HepG2 (cell line): ENCODE measurements around the gene NOP56. TPM values are rescaled to one million over a fixed set of nuclear protein-coding genes. Genes with fewer than 3 reads are reported as not detected.

Source experiments
- AHR ChIP-seq: IDR thresholded peaks from 2 replicates; pipeline ENCODE4 v1.6.1; 2018; ENCODE audit warnings: missing genetic modification reagents, missing compliant biosample characterization
- CBX2 ChIP-seq, 2 experiments: fragments of 200-600 bp in 1 of 2; sonication (generic); formaldehyde crosslinking in 1 of 2; IDR thresholded peaks; 2 replicates each; pipeline versions ENCODE4 v1.7.0 to v1.8.1; 2018 to 2022; ENCODE audit warnings: low read depth in 2 of 2, low read length in 1 of 2, mild to moderate bottlenecking in 1 of 2, missing genetic modification reagents in 1 of 2
- MAZ ChIP-seq, 2 experiments: sonication (generic) in 1 of 2; formaldehyde crosslinking in 1 of 2; IDR thresholded peaks; 2 replicates each; pipeline versions ENCODE4 v1.5.0 to v1.6.1; 2012 to 2020; ENCODE audit warnings: low read depth in 2 of 2, mild to moderate bottlenecking in 2 of 2, borderline replicate concordance in 1 of 2, improper control_type of control experiment in 1 of 2, low read length in 1 of 2, missing genetic modification reagents in 1 of 2, moderate library complexity in 1 of 2
- MBD4 ChIP-seq: IDR thresholded peaks from 2 replicates; pipeline ENCODE4 v1.6.1; 2012; ENCODE audit warnings: low read length, inconsistent platforms, borderline replicate concordance
- NRL ChIP-seq: sonication (generic); formaldehyde crosslinking; IDR thresholded peaks from 2 replicates; pipeline ENCODE4 v1.5.0; 2020; ENCODE audit warnings: missing genetic modification reagents, mild to moderate bottlenecking, moderate library complexity, borderline replicate concordance
- PAF1 ChIP-seq: IDR thresholded peaks from 2 replicates; pipeline ENCODE4 v1.6.1; 2016; ENCODE audit warnings: missing genetic modification reagents, missing compliant biosample characterization
- PHF20 ChIP-seq: sonication (generic); formaldehyde crosslinking; IDR thresholded peaks from 2 replicates; pipeline ENCODE4 v1.5.0; 2020; ENCODE audit warnings: mild to moderate bottlenecking, missing genetic modification reagents
- RBM22 ChIP-seq: fragments of 200-400 bp; formaldehyde crosslinking; optimal IDR thresholded peaks from 2 replicates; pipeline ENCODE3; 2017; ENCODE audit warnings: mild to moderate bottlenecking, low read length, moderate library complexity
- XRCC5 ChIP-seq: fragments of 200-400 bp; formaldehyde crosslinking; optimal IDR thresholded peaks from 2 replicates; pipeline ENCODE3; 2017; ENCODE audit warnings: mild to moderate bottlenecking, low read length
- ZFP41 ChIP-seq: sonication (generic); formaldehyde crosslinking; IDR thresholded peaks from 2 replicates; pipeline ENCODE4 v1.4.0; 2020; ENCODE audit warnings: mild to moderate bottlenecking, missing genetic modification reagents, borderline replicate concordance
- ZNF441 ChIP-seq: sonication (generic); formaldehyde crosslinking; IDR thresholded peaks from 2 replicates; pipeline ENCODE4 v1.7.0; 2021; ENCODE audit warnings: missing genetic modification reagents, borderline replicate concordance
- ZNF546 ChIP-seq: sonication (generic); formaldehyde crosslinking; conservative IDR thresholded peaks from 2 replicates; pipeline ENCODE4 v1.8.1; 2023; ENCODE audit warnings: mild to moderate bottlenecking, missing genetic modification reagents
- ZNF619 ChIP-seq: sonication (generic); formaldehyde crosslinking; IDR thresholded peaks from 2 replicates; pipeline ENCODE4 v1.4.0; 2020; ENCODE audit warnings: mild to moderate bottlenecking, missing genetic modification reagents
- ZNF639 ChIP-seq: conservative IDR thresholded peaks from 2 replicates; pipeline ENCODE4 v1.6.1; 2018; ENCODE audit warnings: missing genetic modification reagents
- ZNF709 ChIP-seq: sonication (generic); formaldehyde crosslinking; IDR thresholded peaks from 2 replicates; pipeline ENCODE4 v1.5.0; 2020; ENCODE audit warnings: mild to moderate bottlenecking, missing genetic modification reagents
- polyA plus RNA-seq, 8 experiments: library from polyadenylated mRNA; depleted of rRNA in 3 of 8; stranded (reverse) in 7 of 8; unstranded in 1 of 8; fragments of >200 nt; fragmentation: Illumina TruSeq in 4 of 8; extraction: Trizol in 4 of 8; gene quantifications; 2 replicates each; pipeline versions ENCODE4 v1.2.1 to v1.2.3, GENCODE V29; 2011 to 2016; ENCODE audit warnings: low read depth in 4 of 8, missing spikeins in 1 of 8, mixed read lengths in 1 of 8; ENCODE audit not compliant: insufficient read depth in 1 of 8
- total RNA-seq, 5 experiments: library from RNA; depleted of rRNA; stranded (reverse); fragments of >200 nt; fragmentation: Illumina TruSeq; extraction: Trizol; gene quantifications; 2 replicates each; pipeline ENCODE4 v1.2.3, GENCODE V29; 2016; ENCODE audit warnings: low read depth in 1 of 5
- TF ChIP-seq, protein P1 (sequence below): sonication (generic); formaldehyde crosslinking; IDR thresholded peaks from 2 replicates; pipeline ENCODE4 v1.5.1; 2020; ENCODE audit warnings: mild to moderate bottlenecking, moderate library complexity, missing genetic modification reagents
- TF ChIP-seq, protein P2 (sequence below): sonication (generic); formaldehyde crosslinking; IDR thresholded peaks from 2 replicates; pipeline ENCODE4 v1.8.0; 2022; ENCODE audit warnings: mild to moderate bottlenecking, missing genetic modification reagents, borderline replicate concordance
- TF ChIP-seq, protein P3 (sequence below): sonication (generic); formaldehyde crosslinking; IDR thresholded peaks from 2 replicates; pipeline ENCODE4 v1.4.0; 2020; ENCODE audit warnings: missing genetic modification reagents
- TF ChIP-seq, protein P4 (sequence below): sonication (generic); formaldehyde crosslinking; IDR thresholded peaks from 2 replicates; pipeline ENCODE4 v1.5.0; 2020; ENCODE audit warnings: mild to moderate bottlenecking, missing genetic modification reagents, borderline replicate concordance

NOP56 gene
- total and polyA plus RNA-seq, 2 of the 13 experiments (the other 11 are each of a cell fraction or from before 2014, with no cell fraction given) = 369 to 1,116 TPM

DNA sequence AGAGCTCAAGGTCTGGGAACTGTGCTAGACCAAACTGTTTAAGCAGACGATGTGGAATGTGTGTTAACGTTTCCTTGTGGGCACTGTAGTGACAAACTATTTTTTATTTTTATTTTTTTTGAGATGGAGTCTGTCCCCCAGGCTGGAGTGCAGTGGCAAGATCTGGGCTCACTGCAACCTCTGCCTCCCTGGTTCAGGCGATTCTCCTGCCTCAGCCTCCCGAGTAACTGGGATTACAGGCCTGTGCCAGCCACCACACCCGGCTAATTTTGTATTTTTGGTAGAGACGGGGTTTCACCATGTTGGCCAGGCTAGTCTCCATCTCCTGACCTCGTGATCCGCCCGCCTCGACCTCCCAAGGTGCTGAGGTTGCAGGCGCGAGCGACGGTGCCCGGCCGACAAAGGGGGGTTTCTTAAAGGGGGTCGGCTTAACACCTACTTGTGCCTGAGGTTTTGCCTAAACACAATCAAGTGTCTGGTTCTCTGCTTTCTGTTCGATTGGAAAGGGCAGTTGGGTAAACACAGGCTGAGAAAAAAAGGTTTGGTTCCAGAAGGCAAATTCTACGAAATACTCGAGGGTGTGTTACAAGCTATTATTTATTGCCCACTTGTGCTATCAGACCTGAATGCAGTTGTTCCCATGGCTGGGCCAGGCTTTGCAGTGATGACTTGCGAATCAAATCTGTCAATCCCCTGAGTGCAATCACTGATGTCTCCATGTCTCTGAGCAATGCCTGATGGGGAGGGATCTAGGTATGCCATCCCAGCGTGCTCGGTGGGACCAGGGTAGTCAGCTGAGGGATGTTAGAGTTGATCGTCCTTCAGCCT lies 1.3 kb downstream of the NOP56 start (continued):
- TF ChIP-seq PHF20 (CRISPR knock-in tag) (0 out of 2 replicates have a peak, but pooled peaks have one; percentile 27), XRCC5 (peak; percentile 27), ZFP41 (0 out of 2 replicates have a peak, but pooled peaks have one; percentile 50), RBM22 (peak; percentile 29), NRL (CRISPR knock-in tag) (peak; percentile 8; the same call in 1 of the 2 replicates), MBD4 (peak; percentile 24; the same call in 1 of the 2 replicates), ZNF619 (0 out of 2 replicates have a peak, but pooled peaks have one; percentile 7), MAZ (IDR thresholded peaks at IDR 0.05; ENCODE audit: borderline replicate concordance, low read depth, low read length) (no peak), MAZ (CRISPR knock-in tag; IDR thresholded peaks at IDR 0.05; ENCODE audit: low read depth) (0 out of 2 replicates have a peak, but pooled peaks have one; percentile 44), ZNF709 (0 out of 2 replicates have a peak, but pooled peaks have one; percentile 9), PAF1 (CRISPR knock-in tag) (peak; percentile 65), ZNF546 (CRISPR knock-in tag) (no peak), ZNF639 (no peak), CBX2 (IDR thresholded peaks at IDR 0.05; ENCODE audit: low read depth, low read length) (no peak), CBX2 (CRISPR knock-in tag; IDR thresholded peaks at IDR 0.05; ENCODE audit: low read depth) (0 out of 2 replicates have a peak, but pooled peaks have one; percentile 71), ZNF441 (CRISPR knock-in tag) (0 out of 2 replicates have a peak, but pooled peaks have one; percentile 35), AHR (no peak)
- TF ChIP-seq, protein P1, sequence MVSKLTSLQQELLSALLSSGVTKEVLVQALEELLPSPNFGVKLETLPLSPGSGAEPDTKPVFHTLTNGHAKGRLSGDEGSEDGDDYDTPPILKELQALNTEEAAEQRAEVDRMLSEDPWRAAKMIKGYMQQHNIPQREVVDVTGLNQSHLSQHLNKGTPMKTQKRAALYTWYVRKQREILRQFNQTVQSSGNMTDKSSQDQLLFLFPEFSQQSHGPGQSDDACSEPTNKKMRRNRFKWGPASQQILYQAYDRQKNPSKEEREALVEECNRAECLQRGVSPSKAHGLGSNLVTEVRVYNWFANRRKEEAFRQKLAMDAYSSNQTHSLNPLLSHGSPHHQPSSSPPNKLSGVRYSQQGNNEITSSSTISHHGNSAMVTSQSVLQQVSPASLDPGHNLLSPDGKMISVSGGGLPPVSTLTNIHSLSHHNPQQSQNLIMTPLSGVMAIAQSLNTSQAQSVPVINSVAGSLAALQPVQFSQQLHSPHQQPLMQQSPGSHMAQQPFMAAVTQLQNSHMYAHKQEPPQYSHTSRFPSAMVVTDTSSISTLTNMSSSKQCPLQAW (CRISPR knock-in tag) = 0 out of 2 replicates have a peak, but pooled peaks have one; percentile 50
- TF ChIP-seq, protein P2, sequence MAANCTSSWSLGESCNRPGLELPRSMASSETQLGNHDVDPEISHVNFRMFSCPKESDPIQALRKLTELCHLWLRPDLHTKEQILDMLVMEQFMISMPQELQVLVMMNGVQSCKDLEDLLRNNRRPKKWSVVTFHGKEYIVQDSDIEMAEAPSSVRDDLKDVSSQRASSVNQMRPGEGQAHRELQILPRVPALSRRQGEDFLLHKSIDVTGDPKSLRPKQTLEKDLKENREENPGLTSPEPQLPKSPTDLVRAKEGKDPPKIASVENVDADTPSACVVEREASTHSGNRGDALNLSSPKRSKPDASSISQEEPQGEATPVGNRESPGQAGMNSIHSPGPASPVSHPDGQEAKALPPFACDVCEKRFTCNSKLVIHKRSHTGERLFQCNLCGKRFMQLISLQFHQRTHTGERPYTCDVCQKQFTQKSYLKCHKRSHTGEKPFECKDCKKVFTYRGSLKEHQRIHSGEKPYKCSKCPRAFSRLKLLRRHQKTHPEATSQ (CRISPR knock-in tag) = no peak; the same call in 1 of the 2 replicates
- TF ChIP-seq, protein P3, sequence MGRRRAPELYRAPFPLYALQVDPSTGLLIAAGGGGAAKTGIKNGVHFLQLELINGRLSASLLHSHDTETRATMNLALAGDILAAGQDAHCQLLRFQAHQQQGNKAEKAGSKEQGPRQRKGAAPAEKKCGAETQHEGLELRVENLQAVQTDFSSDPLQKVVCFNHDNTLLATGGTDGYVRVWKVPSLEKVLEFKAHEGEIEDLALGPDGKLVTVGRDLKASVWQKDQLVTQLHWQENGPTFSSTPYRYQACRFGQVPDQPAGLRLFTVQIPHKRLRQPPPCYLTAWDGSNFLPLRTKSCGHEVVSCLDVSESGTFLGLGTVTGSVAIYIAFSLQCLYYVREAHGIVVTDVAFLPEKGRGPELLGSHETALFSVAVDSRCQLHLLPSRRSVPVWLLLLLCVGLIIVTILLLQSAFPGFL (CRISPR knock-in tag) = 0 out of 2 replicates have a peak, but pooled peaks have one; percentile 9
- TF ChIP-seq, protein P4, sequence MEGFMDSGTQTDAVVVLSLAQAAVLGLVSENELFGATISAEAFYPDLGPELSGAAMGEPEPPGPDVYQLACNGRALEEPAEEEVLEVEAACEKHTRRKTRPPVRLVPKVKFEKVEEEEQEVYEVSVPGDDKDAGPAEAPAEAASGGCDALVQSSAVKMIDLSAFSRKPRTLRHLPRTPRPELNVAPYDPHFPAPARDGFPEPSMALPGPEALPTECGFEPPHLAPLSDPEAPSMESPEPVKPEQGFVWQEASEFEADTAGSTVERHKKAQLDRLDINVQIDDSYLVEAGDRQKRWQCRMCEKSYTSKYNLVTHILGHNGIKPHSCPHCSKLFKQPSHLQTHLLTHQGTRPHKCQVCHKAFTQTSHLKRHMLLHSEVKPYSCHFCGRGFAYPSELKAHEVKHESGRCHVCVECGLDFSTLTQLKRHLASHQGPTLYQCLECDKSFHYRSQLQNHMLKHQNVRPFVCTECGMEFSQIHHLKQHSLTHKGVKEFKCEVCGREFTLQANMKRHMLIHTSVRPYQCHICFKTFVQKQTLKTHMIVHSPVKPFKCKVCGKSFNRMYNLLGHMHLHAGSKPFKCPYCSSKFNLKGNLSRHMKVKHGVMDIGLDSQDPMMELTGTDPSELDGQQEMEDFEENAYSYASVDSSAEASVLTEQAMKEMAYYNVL (CRISPR knock-in tag) = 0 out of 2 replicates have a peak, but pooled peaks have one; percentile 6
